RCC 7860 (cell line): ENCODE measurements around the gene ITGBL1.

Experiments
- DNase-seq: peaks from one replicate; pipeline ENCODE4 v3.0.0-alpha.2; 2015; ENCODE audit warnings: low spot score
- FAIRE-seq: peaks from 2 replicates; lab custom pipeline; 2012; peaks lifted over from hg19 to GRCh38; lab: Jason Lieb, UNC

The ITGBL1 gene

DNA sequence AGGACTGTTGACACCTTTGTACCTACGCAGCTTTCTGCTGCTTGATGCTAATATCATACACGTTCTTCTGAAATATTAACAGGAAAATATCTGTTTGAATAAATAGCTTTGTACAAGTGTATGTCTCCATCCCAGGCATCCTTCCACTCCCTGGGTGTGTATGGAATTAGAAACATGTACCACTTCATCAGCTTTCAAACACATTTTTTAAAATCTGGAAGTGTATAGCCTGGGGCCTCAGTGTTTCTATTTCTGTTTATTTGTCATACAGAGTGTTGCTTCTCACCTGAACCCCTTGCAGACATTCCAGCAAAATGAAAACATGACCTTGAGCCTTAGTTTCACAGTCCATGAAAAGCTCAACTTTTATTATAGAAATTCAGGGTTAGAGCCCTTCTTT, 168.6 kb downstream of the ITGBL1 start:
- DNase-seq = no peak
- no peak for FAIRE-seq

DNA sequence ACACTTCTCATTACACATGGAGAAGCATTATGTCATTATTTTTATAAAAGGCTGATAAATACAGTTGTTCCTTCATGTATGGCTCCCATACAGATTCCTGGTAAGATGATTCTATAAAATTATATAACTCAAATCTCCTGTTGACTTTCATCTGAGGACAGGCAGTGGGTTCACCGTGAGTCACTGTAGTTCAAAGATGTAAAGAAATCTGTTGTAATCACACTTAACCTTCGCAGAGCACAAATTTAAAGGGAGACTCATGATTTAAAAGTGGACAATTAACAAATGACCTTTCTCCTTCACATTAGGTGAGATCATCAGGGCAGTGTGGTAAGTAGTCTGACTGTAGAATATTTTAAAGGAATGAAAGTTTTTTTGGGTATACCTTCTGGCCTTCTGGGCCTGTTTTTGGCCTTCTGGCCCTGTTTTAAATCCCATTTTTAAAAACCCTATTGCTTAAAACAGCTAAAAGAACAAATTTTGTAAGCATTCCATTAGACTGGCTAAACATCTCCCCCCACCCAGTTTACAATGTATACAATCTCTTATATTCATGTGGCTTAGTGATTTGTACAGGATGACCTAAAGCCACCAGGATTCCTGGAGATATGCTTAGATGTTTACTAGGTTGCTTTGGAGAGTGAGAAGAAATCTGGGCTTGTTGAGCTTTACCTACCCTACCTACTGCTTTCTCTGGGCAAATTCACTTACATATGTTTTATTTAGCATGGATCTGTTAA, 171.2 kb downstream of the ITGBL1 start:
- DNase-seq = peak; percentile 10
- no peak for FAIRE-seq

DNA sequence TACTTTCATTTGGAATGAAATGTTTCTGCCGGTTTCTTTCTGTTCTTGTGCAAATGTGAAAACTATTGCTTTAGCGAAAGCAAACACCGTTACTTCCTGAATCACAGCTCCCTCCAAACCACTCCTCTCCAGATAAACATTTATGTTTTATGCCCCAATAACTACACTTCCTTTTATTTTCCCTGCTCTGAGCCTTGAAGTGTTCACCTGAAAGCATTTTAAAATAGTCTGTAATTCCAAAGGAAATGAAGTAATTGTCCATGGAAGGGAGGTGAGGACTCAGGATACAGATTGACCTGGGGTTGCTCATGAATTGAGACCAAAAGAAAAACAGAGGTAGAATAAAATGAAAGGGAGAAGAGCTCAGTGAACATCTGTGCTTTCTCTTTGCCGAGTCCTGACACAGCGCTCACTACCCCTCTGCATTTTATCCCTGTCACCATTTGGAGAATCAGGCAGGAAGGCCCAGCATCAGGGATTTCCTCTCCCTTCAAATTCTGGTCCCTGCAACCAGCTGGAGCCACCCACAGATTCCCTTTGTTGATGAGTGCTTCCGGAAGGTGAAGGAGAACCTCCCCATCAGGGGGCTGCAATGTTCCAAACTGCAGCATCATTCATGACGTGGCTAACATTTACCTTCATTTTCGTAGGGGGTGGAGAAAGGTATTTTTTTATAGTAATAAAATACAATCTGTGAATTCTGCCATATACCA, 171.9 kb downstream of the ITGBL1 start:
- DNase-seq = peak; percentile 18
- peak; percentile 29 for FAIRE-seq

DNA sequence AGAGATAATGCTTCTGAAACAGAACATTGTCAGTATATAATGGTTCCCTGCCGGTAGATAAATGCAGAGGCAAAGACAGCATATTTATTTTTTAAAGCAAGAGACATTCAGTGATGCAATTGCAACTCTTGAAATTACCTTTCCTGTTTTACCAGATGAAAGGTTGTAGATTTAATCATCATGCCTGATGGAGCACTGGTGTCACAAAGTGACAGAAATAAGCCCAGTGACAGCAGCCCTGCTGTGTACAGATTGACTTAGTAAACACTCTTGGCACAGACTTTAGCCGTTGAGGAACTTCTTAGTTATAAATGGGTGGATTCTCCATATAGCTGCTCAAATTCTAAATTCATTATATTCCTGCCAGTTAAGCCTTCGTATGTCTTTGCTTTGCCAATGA, 172.5 kb downstream of the ITGBL1 start:
- DNase-seq (no peak), FAIRE-seq (no peak)

DNA sequence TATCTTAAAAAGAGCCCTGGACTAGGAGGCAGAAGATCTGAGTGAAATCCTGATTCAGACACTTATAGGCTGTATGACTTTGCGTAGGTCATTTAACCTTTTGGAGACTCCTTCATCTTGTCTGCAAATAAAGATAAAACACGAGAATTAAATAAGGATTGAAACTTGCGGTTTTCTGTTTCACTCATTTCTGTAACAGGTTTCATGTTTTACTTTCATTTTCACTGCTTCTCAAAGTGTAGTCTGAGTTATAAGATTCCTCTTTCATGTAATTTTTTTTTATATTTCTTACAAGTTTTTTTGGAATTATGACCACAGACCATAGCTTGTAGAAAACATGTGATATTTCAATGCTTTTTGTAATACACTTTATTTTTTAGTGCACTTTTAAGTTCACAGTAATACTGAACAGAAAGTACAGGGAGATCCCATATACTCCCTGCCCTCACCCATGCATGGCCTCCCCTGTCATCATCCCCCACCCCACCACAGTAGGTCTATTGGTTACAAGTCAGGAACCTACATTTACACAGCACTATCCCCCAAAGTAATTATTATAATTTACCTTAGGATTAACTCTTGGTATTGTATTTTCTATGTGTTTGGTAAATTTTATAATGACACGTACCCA, 174.6 kb downstream of the ITGBL1 start:
- no peak for DNase-seq
- FAIRE-seq = peak; percentile 52

DNA sequence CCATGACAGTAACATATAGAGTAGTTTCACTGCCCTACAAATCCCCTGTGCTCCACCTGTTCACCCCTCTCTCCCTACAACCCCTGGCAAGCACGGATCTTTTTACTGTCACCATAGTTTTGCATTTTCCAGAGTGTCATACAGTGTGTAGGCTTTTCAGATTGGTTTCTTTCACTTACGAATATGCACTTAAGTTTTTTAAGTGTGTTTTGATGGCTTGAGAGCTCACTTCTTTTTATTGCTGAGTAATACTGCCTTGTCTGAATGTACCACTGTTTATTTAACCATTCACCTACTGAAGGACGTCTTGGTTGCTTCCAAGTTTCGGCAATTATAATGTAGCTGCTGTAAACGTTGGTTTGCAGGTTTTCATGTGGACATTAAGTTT, 175.1 kb downstream of the ITGBL1 start:
- DNase-seq (no peak), FAIRE-seq (no peak)

DNA sequence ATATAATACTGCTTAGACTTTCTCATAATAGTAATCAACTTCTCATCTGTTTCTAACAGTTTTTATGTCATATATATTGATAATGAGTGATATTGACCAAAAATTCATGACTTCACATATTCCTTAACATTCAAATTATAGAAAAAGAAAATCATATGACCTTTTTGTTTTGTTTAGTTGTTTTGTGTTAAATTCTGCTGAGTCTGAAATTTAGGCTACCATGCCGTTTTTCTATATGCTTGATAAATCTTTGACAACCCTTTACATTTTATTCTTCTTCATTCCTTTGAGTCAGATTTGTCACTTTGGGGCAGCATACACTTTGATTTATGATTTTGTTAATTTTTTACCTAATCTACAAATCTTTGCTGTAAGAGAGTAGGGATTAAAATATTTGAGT, 176.4 kb downstream of the ITGBL1 start:
- no peak for FAIRE-seq
- no peak for DNase-seq

DNA sequence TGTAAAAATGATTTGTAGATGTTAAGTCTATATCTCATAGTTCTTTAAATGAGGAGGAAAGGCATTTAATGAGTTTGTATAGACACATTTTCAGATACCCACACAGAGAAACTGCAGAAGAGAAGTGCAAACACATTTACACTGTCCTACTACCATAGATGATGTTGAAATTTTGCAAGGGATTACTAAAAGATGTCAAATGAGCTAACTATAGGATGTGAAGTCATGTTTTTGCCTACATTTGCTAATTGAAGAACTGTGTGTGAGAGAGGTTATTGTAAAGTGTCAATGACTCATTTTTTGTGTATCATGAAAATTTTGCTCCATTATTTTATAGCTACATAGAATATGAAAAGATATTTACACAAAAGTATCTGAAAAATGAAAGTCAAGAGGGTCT, 178.9 kb downstream of the ITGBL1 start:
- FAIRE-seq (no peak), DNase-seq (no peak)

DNA sequence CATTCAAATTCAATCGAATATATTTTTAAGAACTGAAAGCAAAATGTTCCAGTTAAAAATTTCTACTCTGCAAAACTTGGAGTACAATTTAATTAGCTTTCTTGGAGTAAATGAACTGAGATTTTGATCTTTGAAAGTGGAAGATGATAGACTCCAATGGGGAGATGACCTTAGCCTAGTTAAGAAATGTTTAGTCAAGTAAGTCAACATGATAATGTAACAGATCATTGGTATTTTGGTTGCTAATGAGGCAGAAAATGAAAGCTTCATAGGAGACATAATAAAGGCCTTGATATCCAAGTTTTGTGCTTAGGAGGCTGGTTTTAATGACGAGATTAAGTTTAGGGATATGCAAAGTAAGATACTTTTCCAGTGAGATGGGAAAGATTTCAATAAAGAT, 181.7 kb downstream of the ITGBL1 start:
- DNase-seq = no peak
- FAIRE-seq = no peak

DNA sequence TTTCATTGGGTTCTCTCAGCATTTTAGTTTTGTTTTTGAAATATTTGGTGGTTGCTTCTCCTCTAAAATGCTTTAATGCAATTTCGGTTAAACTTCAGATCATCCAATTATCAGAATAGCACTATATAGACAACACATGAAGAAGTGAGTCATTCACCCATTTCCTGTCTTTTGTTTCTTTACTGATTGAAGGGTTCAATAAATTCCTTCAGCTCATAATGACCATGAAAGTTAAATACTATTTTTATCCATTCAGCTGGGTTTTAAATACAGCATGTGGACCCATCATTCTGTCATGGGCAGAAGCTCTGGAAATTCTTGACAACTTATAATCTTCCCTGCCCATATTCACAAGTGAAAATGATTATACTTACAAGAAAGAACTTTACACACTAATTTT, 187.2 kb downstream of the ITGBL1 start:
- DNase-seq (no peak), FAIRE-seq (no peak)

DNA sequence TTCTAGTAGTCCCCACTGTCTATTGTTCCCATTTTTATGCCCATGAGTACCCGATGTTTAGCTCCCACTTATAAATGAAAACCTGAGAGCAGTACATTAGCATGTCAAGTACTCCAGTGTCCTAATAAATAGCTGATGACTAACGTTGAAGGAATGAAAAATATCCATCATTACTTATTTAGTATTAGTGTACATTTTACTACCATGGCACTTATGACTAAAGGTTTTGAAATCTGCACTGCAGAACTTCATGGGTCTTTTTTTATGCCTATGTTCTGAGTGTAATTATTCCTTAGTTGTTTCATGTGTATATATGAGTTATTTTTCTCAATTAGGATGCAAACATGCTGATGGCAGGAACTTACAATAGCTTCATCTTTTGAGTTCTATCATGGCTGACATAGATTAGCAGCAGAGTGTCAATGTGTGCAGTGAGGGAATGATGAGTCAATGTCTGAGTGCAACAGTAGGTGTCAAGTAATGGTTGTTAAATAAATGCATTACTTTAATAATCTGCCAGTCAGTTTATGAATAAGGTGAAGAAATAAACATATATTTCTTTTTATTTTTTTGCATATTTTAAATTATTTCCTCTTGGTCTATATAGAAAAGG, 188.4 kb downstream of the ITGBL1 start:
- peak; percentile 55 for DNase-seq
- FAIRE-seq = peak; percentile 40

DNA sequence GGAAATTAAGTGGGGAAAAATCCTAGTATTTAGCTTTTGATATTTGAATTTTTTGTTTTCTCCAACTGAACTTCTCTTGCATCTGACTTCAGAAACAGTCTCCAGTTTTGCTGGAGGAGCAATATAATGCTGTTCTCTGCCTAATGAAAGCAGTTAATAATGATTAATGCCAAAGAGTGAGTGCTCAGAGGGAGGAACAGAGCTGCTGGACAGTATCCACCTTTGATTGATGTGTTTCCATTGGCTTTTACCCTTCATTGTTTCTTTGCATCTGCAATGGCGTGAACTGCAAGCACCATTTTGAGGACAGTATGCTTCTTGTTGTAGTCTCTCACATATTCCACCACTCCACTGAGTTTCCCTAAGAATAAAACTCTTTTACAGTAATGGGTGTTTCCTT, 193.4 kb downstream of the ITGBL1 start:
- no peak for FAIRE-seq
- DNase-seq = no peak

DNA sequence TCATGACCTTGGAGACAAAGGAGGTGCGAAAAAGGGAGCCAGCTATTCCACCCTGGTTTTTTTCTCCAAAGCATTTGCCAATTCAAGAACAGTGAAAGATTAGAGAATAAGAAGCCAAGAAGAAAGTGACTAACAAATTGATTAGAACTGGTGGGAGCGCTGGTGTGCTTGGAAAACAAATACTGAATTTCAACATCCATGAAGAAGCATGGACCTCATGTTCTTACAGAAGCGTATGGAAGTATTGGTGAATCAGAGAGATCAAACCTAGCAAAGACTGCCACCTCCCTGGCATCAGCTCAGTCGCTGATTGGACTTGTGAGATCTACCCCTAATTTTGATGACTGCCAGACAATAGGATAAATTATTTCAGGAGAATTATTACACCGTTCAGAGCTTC, 195.3 kb downstream of the ITGBL1 start:
- FAIRE-seq (no peak), DNase-seq (no peak)

DNA sequence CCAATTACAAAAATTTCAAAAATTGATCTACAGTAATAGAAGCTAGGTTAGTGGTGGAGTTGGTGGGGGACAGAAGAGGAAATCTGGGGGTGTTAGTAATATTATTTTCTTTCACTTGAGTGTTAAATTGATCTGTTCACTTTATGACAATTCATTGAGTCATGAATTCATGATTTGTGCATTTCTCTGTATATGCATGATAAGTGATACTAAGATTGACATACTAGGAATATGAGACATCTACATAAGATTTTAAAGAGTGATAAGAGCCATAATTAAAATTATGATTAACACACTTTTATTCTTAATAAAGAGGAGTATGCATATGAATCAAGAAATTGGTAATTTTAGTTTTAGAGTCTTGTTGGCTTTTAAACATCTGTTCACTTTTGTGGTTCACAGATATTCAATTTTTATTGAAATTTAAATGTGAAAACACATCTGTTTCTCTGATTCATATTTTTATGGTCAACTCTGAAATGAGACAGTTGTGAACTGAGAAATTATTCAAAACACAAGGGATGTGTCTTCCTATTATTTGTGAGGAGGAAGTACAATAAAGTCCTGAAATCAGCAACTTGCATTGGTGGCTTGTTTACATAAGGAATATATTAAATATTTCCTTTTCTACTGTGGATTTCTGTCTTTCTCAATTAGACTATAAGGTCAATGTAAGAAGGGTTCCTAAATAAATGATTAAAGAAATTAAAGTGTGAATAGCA, 196.5 kb downstream of the ITGBL1 start:
- FAIRE-seq = no peak
- DNase-seq = no peak

DNA sequence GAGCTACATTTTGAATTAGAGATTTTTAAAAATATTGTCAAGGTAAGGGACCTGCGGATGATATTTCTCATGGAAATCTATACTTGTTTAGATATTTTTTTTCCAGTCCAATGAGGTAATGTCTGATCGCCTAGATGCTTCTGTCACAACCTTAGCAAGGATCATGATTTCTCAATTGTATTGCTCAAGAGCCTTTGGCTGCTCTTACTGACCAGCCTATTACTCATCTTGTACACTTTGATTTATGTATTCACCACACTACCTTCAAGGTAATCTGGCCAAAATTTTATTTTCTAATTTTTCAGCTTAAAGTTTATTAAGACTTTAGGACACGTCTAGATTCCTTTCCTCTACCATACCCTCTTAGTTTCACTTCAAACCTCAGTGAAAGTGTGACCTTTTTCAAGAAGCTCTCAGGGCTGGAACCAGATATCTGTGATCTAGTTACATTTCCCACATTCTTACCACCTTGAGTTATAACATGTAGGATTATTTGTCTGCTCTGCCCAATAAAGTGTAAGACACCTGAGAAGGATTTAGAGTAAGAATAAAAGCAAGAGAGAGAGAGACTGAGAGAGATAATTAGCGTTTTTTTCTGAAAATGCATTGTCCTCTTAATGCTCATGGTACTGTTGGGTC, 197.1 kb downstream of the ITGBL1 start:
- DNase-seq (peak; percentile 39), FAIRE-seq (peak; percentile 74)

DNA sequence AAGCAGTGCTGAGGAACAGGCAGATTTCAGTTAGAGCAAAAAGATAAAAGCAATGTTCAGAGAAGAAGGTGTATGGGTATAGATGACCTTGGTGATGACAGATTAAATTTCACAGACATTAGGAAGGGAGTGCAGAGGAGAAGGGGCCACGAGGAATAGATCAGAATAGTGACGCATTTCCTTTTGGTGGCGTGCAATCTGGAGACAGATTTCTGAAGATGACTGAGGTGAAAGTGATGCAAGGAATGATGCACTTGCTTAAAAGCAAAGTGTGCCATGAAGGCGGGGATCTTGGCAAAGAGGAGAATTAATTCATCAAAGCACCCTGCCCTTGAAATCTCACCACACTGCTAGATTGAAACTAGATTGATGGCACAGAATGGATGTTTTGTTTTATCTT, 202.4 kb downstream of the ITGBL1 start:
- DNase-seq = no peak
- FAIRE-seq = no peak

DNA sequence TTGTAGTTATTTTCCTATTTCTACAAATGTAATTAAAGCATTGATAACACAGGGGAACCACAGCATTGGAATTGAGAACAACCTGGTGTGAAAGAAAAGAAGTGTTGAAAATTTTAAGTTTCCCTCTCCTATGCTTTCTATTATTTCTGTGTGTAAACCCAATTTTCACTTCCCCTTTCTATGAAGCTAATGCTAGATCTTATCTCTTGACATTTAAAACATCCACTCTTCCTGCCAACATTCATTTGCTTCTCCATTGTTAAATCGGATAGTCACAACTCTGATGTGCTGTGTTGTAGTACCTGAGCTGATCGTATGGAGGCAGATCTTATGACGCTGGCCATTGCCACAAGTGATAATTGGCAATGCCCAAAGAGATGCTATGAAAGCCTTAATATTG, 203.0 kb downstream of the ITGBL1 start:
- FAIRE-seq = no peak

DNA sequence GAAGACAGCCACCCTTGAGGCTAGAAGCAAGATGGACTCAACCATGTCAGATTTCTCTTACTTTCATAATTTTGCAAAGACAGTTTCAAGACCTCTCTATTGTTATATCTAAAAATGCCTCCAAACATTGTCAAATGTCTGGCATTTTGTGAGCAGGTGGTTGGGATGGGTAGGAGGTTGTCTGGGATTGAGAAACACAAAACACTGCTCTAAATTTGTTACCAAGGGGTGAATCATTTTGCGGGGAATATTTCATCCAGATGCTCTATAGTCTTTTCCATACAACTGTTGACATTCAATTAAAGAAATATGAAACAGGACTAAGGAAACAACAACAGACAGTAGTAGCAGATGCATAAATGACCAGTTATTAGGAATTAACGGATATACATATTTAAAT, 208.2 kb downstream of the ITGBL1 start:
- FAIRE-seq = no peak
- no peak for DNase-seq

More for the DNA sequence above, 203.0 kb downstream of the ITGBL1 start:
- no peak for DNase-seq

DNA sequence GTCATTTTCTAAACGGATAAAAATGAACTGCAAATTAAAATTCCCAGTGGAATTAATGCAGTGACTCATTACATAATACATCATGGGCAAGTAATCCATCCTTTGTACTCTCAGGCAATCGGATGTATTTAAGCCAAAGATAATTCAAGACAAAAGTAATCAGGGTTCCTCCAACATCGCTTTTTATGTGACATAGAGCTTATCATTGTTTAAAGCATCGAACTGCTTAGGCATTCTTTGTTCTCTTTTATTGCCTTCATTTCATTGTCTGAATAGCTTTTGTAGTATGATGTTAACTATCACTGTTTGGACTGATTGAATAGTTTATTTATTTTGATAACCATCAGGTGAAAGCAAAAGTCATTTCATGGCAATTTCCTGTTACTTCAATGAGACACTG, 209.4 kb downstream of the ITGBL1 start:
- FAIRE-seq = no peak
- DNase-seq = no peak

DNA sequence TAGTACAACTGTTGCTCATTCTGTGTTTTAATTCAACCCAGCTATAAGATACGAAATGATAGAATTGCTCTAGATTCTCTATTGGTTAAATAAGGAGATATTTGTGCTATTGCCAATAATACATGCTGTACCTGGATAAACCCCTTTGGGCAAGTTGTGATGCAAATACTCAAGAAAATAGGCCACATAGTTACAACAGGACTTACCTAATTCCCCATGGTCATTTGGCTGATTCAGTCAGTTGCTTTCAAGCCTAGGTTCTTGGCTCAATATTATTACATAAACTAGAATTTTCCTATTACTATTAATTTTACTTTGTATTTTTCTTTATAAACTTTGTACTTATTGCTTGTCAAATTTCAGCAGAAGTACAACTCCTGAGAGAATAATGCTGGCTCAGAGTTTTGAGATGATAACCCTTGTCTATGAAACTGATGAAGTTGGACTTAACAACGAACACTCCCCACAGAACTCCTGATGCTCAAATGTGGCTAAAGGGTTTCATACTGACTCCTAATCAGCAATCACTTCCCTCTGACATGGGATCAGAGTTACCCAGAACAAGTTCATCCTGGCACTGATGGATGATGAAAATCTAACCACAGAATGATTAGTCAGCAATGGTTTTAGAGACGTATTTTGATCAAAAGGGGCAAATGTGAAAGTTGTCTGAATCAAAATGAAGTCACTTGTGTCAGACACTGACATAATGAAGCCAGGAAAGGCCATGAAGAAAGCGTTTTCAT, 221.1 kb downstream of the ITGBL1 start:
- FAIRE-seq (no peak), DNase-seq (no peak)
